Colonic mucosa (tissue), 4 donors: Measurements from ENCODE around the gene GPR156. TPM values are rescaled to one million over a fixed set of nuclear protein-coding genes. Genes with fewer than 3 reads are reported as not detected.

ENCODE experiments used
- DNase-seq: peaks from one replicate; pipeline ENCODE4 v3.0.0-alpha.2; 2020
- H3K27ac ChIP-seq: fragments of 200-600 bp; one replicate; pipeline ENCODE4 v1.8.0; 2021
- H3K27me3 ChIP-seq: fragments of 200-600 bp; one replicate; pipeline ENCODE4 v1.8.0; 2021
- H3K36me3 ChIP-seq: fragments of 200-600 bp; one replicate; pipeline ENCODE4 v1.8.0; 2021
- H3K4me1 ChIP-seq: fragments of 200-600 bp; one replicate; pipeline ENCODE4 v1.8.0; 2021; ENCODE audit warnings: mild to moderate bottlenecking
- H3K4me3 ChIP-seq: fragments of 200-600 bp; one replicate; pipeline ENCODE4 v1.8.0; 2021
- H3K9ac ChIP-seq, 2 donors: one replicate each; pipeline ENCODE4 v1.7.0; 2013; ENCODE audit warnings: control low read depth in 2 of 2, low read depth in 2 of 2, low read length in 2 of 2
- H3K9me3 ChIP-seq: fragments of 200-600 bp; one replicate; pipeline ENCODE4 v1.8.0; 2021
- intact Hi-C: fragments of 100-400 bp; cut with DNase I; formaldehyde crosslinking; loops from one replicate; pipeline ENCODE4 v1.14.1; 2022
- total RNA-seq, 2 donors: library from RNA; stranded (reverse); fragmentation: NEBNext Ultra II Directional in 1 of 2; extraction: Animal tissue kit (Norgen Biotek cat#: 25700) in 1 of 2; gene quantifications; one replicate each; pipeline ENCODE4 v1.2.1, GENCODE V29; 2021
- TF ChIP-seq, protein P1 (sequence below): fragments of 200-600 bp; IDR thresholded peaks from one replicate; pipeline ENCODE4 v1.8.0; 2022; ENCODE audit warnings: antibody characterized with exemption, mild to moderate bottlenecking
- donor health status: healthy.
- donor health status: DM: no; HTN: no; CAD: no.
- donor health status: DM: no; HTN: no; CAD: no.

Gene GPR156
- total RNA-seq, 2 donors from 2014 or later = 0.07 TPM; not detected in 1

DNA sequence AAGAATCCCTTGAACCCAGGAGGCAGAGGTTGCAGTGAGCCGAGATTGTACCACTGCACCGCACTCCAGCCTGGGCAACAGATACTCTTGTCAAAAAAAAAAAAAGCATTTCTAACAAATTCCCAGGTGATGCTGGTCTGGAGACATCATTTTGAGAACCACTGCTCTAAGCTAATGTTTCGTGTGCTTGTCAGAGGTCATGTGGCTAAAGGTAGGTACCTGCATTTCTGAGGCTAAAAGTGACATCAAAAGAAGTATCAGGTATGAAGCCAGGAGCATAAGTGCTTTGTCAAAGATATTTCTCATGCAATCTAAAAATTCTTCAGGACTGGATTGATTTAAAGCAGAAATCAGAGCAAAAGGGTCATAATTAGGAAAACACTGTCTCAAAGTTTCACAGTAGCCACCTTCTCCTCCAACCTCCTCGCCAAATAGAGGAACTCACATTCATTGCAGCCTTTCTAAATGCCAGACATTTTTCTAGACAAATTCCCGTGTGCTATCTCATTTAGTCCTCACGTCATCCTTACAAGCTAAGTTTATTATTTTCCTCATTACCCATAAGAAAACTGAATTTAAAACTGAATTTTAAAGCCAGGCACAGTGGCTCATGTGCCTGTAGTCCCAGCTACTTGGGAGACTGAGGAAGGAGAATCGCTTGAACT is 165.0 kb downstream of the GPR156 start:
- no peak overlapping the region for H3K27ac ChIP-seq
- no peaks in the 10 kb centered on the region for H3K4me1 ChIP-seq
- no peaks in the 10 kb centered on the region for H3K27me3 ChIP-seq
- H3K9me3 ChIP-seq = no peaks in the 10 kb centered on the region
- no peak overlapping the region for H3K4me3 ChIP-seq
- DNase-seq = no peak
- TF ChIP-seq, protein P1, sequence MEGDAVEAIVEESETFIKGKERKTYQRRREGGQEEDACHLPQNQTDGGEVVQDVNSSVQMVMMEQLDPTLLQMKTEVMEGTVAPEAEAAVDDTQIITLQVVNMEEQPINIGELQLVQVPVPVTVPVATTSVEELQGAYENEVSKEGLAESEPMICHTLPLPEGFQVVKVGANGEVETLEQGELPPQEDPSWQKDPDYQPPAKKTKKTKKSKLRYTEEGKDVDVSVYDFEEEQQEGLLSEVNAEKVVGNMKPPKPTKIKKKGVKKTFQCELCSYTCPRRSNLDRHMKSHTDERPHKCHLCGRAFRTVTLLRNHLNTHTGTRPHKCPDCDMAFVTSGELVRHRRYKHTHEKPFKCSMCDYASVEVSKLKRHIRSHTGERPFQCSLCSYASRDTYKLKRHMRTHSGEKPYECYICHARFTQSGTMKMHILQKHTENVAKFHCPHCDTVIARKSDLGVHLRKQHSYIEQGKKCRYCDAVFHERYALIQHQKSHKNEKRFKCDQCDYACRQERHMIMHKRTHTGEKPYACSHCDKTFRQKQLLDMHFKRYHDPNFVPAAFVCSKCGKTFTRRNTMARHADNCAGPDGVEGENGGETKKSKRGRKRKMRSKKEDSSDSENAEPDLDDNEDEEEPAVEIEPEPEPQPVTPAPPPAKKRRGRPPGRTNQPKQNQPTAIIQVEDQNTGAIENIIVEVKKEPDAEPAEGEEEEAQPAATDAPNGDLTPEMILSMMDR = no peak
- H3K36me3 ChIP-seq = no peaks in the 10 kb centered on the region
- no peak overlapping the region for H3K9ac ChIP-seq
- intact Hi-C loops = no loop called here

Other genes starting within 250 kb of the GPR156 start
- 10 to 100 TPM; 34.4 to 43.6 TPM for gene GSK3B, start 190.8 kb downstream of the GPR156 start, total RNA-seq
- 10 to 100 TPM; 16.6 to 17.0 TPM for gene LRRC58, start 64.1 kb upstream of the GPR156 start, total RNA-seq
- gene FSTL1, start 165.8 kb upstream of the GPR156 start, total RNA-seq = 10 to 100 TPM; 20.4 to 81.8 TPM